ENCODE results near the gene MOK.

The MOK gene

DNA sequence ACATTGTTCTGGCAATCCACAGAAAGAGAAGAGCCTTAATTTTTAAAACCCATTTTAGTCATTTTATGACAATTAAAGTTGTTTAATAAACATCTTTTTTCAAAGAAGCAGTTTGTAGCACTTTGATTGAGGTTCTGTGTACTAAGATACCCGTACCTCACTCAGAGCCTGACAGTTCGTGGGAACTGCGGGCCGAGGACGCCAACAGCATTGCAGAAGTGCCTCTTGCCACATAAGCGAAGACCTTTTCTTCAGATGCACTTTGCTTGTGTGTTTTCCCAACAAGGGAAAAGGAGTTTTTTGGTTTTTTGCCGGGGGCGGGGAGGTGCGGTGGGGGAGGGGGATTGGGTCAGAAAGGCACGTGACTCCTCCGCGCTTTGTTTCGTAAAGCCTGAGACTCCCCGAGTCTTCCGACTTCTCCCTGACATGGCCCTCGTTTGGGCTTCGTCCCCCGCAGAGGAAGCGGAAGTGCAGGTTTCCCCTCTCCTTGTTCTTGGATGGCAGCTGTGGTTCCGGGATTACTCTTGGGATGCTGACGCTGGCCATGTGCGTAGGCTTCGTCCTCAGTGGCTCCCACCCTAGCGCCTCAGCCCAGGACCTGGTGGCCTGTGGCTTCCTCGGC, 94.4 kb downstream of the MOK start:
- Mint-ChIP-seq H3K4me3 (no peak overlapping the region), H3K36me3 (ENCODE audit: low read depth) (peaks cover 11% of the 10 kb centered on the region), H3K27me3 (ENCODE audit: low read depth) (no peaks in the 10 kb centered on the region), H3K27ac (no peak overlapping the region), H3K4me1 (ENCODE audit: low read depth) (peaks cover under 1% of the 10 kb centered on the region), H3K9me3 (no peaks in the 10 kb centered on the region)

DNA sequence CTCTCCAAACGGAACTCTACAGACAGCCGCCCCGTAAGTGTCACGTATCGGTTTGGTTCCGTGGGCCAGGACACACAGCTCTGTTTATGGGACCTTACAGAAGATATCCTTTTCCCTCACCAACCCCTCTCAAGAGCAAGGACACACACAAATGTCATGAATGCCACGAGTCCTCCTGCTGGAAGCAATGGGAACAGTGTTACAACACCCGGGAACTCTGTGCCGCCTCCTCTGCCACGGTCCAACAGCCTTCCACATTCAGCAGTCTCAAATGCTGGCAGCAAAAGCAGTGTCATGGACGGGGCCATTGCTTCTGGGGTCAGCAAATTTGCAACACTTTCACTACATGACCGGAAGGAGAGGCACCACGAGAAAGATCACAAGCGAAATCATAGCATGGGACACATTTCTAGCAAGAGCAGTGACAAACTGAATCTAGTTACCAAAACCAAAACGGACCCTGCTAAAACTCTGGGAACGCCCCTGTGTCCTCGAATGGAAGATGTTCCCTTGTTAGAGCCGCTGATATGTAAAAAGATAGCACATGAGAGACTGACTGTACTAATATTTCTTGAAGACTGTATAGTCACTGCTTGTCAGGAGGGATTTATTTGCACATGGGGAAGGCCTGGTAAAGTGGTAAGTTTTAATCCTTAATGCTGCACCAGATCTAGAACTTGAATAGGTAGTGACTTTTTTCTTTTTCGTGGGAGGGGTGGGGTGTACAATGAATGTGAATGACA, 95.6 kb downstream of the MOK start:
- peaks cover 11% of the 10 kb centered on the region for H3K36me3 Mint-ChIP-seq (ENCODE audit: low read depth)
- no peaks in the 10 kb centered on the region for H3K9me3 Mint-ChIP-seq
- peaks cover 2% of the 10 kb centered on the region for H3K4me1 Mint-ChIP-seq (ENCODE audit: low read depth)
- no peaks in the 10 kb centered on the region for H3K27me3 Mint-ChIP-seq (ENCODE audit: low read depth)
- no peak overlapping the region for H3K4me3 Mint-ChIP-seq
- no peak overlapping the region for H3K27ac Mint-ChIP-seq

DNA sequence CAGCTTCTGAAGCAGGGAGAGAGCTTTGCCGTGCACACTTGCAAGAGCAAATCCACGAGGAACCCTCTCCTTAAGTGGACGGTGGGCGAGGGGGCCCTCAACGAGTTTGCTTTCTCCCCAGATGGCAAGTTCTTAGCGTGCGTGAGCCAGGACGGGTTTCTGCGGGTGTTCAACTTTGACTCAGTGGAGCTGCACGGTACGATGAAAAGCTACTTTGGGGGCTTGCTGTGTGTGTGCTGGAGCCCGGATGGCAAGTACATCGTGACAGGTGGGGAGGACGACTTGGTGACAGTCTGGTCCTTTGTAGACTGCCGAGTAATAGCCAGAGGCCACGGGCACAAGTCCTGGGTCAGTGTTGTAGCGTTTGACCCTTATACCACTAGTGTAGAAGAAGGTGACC, 96.2 kb downstream of the MOK start:
- Mint-ChIP-seq H3K27ac (no peak overlapping the region), H3K36me3 (ENCODE audit: low read depth) (peaks cover 13% of the 10 kb centered on the region), H3K4me3 (no peak overlapping the region), H3K27me3 (ENCODE audit: low read depth) (no peaks in the 10 kb centered on the region), H3K9me3 (no peaks in the 10 kb centered on the region), H3K4me1 (ENCODE audit: low read depth) (peaks cover 2% of the 10 kb centered on the region)

DNA sequence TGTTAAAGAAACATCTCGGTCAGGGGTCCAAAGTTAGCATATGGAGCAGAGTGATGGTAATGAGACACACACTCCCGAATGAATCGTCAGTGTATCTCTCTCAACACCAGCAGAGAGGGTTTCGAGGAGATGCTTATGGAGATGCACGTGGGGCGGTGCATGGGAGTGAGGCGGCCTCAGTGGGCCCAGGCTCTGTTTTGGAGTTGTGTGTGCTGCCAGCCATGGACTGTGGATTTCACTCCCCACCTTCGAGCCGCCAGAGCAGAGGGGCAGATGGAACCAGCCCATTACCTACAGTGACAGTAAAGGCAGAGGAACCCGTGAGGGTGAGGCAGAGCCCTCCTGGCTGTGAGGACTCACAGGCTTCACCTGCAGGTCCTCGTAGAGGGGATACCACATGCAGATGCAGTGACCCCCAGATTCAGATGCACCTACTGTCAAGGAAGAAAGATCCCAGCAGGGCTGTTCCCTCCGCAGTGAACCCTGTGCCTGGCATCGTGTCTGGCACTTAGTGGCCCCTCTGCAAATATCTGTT, 97.1 kb downstream of the MOK start:
- peaks cover 2% of the 10 kb centered on the region for H3K4me1 Mint-ChIP-seq (ENCODE audit: low read depth)
- no peaks in the 10 kb centered on the region for H3K27me3 Mint-ChIP-seq (ENCODE audit: low read depth)
- no peak overlapping the region for H3K4me3 Mint-ChIP-seq
- H3K27ac Mint-ChIP-seq, result peak overlapping the region; percentile 55
- no peaks in the 10 kb centered on the region for H3K9me3 Mint-ChIP-seq
- peaks cover 13% of the 10 kb centered on the region for H3K36me3 Mint-ChIP-seq (ENCODE audit: low read depth)

DNA sequence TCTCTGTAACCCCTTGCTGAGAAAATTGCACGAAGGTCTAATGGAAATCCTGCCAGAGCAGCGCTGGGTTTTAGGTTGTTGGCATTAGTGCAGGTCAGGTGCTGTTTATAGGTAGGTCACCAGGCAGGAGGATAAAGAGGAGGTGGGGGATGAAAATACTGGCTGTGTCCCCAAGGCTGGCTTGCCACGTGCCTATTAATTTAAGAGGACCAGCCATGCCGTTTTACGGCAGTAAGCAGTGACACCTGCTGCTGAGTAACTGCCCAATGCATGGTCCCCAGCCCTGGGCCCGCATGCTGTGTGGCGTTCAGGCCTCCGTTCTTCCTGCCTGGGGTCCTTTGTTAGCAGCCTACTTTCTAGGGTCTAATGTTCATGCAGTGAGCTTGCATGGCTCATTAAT, 98.0 kb downstream of the MOK start:
- H3K27me3 Mint-ChIP-seq (ENCODE audit: low read depth), result no peaks in the 10 kb centered on the region
- H3K36me3 Mint-ChIP-seq (ENCODE audit: low read depth), result peaks cover 13% of the 10 kb centered on the region
- no peak overlapping the region for H3K4me3 Mint-ChIP-seq
- H3K9me3 Mint-ChIP-seq, result no peaks in the 10 kb centered on the region
- no peak overlapping the region for H3K27ac Mint-ChIP-seq
- H3K4me1 Mint-ChIP-seq (ENCODE audit: low read depth), result peaks cover 2% of the 10 kb centered on the region

DNA sequence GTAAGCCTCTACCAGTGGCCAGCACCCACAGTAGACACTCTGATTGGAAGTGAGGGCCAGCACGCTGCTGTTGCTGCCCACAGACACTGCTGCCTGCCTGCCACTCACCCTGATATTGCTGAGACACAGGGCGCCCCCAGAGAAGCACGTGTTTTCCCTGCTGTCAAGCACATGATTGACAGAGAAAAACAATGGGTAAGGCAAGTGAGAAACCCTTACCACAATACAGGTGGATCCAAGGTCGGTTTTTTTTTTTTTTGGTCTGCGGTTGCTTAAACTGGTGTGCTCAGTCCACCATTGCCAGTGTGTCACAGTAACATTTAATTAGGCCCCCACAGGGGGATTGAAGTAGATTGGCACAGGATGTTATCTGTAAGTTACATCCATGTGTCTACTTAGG, 99.4 kb downstream of the MOK start:
- H3K9me3 Mint-ChIP-seq, result no peaks in the 10 kb centered on the region
- no peak overlapping the region for H3K4me3 Mint-ChIP-seq
- H3K36me3 Mint-ChIP-seq (ENCODE audit: low read depth), result peaks cover 18% of the 10 kb centered on the region
- no peak overlapping the region for H3K27ac Mint-ChIP-seq
- H3K27me3 Mint-ChIP-seq (ENCODE audit: low read depth), result no peaks in the 10 kb centered on the region
- H3K4me1 Mint-ChIP-seq (ENCODE audit: low read depth), result peaks cover 12% of the 10 kb centered on the region

DNA sequence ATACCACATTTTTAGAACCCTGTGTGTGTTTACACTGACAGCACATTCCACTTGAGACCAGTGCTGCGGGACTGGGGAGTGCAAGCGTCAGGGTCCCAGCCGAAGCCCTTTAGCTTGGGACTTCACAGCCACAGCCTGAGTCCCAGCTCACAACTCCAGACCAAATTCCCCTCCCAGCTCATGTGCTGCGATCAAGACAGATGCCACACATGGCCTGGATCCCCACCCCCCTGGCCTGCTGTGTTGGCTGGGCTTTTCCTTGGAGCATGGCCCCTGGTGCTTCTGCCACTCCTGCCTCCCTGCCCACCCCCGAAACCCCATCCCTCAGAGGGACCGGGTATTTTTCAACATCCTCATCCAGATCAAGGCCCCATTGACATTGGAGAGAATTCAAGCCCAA, 101.6 kb downstream of the MOK start:
- H3K27me3 Mint-ChIP-seq (ENCODE audit: low read depth), result no peaks in the 10 kb centered on the region
- no peaks in the 10 kb centered on the region for H3K9me3 Mint-ChIP-seq

DNA sequence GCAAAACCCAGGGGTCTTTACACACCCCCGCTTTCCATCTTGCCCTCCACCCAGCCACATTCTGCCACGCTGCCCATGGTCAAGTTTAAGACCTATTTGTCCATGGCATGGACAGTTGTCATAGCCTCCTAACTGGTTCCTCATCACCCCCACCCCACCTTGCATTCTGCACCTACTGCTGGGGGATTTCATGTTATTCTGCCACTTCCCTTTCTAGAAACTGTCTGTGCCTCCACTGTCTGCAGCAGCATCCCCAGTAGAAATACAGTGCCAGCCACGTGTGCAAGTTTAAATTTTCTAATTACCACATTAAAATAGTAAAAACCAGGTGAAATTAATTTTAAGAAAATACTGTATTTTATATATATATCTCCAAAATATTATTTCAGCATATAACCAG, 102.0 kb downstream of the MOK start:
- Mint-ChIP-seq H3K9me3 (no peaks in the 10 kb centered on the region), H3K27ac (no peak overlapping the region), H3K4me3 (no peak overlapping the region), H3K36me3 (ENCODE audit: low read depth) (peaks cover 22% of the 10 kb centered on the region), H3K4me1 (ENCODE audit: low read depth) (peaks cover 22% of the 10 kb centered on the region), H3K27me3 (ENCODE audit: low read depth) (no peaks in the 10 kb centered on the region)

More for the DNA sequence above, 101.6 kb downstream of the MOK start:
- no peak overlapping the region for H3K4me3 Mint-ChIP-seq
- peaks cover 21% of the 10 kb centered on the region for H3K36me3 Mint-ChIP-seq (ENCODE audit: low read depth)
- H3K27ac Mint-ChIP-seq, result no peak overlapping the region
- H3K4me1 Mint-ChIP-seq (ENCODE audit: low read depth), result peaks cover 22% of the 10 kb centered on the region

DNA sequence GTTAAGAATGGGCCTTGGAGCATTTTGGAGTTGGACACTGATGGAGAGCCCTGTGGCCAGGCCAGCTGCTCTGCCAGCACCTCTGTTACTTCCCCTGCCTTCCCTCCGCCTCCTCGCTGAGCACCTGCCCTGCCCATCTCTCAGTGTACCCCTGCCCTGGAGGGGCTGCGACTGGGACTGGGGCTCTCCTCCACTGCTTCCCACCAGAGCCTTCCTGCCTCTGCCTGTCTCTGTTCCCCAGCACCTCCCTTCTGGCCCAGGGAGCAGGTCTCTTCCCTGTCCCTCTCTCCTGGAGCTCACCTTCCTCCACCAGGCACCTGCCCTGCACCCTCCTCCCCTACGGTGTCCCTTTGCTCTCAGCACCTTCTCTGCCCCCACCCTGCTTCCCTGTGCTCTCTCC, 103.2 kb downstream of the MOK start:
- Mint-ChIP-seq H3K9me3 (no peaks in the 10 kb centered on the region), H3K27me3 (ENCODE audit: low read depth) (no peaks in the 10 kb centered on the region), H3K36me3 (ENCODE audit: low read depth) (peaks cover 33% of the 10 kb centered on the region), H3K4me1 (ENCODE audit: low read depth) (peaks cover 27% of the 10 kb centered on the region), H3K4me3 (no peak overlapping the region), H3K27ac (no peak overlapping the region)

DNA sequence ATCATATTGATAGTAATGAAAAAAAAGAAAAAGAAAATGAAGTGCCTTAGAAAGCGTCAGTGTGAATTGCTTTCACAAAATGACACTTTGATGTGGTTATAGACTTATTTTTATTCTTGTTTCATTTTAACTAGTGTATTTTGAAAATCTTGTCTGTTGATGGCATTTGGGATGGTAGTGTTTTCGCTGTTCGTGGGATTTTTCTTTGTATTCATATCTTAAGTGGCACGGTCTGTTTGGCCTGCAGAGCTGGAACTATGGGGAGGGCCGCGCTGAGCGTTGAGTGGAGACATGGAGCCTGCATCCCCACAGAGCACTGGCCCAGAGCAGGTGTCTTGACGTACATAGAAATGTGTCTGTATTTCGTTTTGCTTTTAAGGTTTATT, 103.6 kb downstream of the MOK start:
- Mint-ChIP-seq H3K9me3 (no peaks in the 10 kb centered on the region), H3K4me3 (no peak overlapping the region), H3K27ac (no peak overlapping the region), H3K4me1 (ENCODE audit: low read depth) (peaks cover 28% of the 10 kb centered on the region), H3K27me3 (ENCODE audit: low read depth) (no peaks in the 10 kb centered on the region), H3K36me3 (ENCODE audit: low read depth) (peaks cover 34% of the 10 kb centered on the region)

DNA sequence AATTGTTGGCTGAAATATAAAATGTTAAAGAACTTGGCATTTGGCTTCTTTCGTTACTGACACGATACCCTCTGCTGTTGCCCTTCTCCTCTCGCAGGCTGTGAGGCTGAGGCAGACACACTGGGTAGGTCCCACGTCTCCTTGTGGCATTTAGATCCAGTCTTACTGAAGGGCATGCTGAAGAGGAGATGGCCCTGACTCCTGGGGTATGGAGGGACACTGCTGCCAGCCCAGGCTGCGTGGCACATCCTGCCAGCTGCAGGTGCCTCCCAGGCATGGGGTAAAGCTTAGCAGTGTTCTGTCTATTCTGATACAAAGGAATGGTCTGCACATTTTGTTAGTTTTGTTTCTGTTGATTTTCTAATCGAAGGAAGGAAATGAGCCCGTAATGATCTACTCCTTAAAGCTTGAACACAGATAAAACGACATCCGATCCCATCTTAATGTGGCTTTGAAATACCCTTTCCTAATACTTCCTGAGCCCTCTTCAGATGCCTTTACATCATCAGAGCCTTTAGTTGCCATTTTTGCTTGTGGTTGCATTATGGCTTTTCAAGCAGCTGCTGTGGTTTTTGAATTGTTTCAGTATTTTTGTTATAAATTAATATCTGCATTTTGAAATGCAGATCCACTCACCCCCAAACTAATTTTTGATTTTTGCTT, 104.1 kb downstream of the MOK start:
- H3K27me3 Mint-ChIP-seq (ENCODE audit: low read depth), result no peaks in the 10 kb centered on the region
- peaks cover 30% of the 10 kb centered on the region for H3K4me1 Mint-ChIP-seq (ENCODE audit: low read depth)
- H3K27ac Mint-ChIP-seq, result no peak overlapping the region
- H3K36me3 Mint-ChIP-seq (ENCODE audit: low read depth), result peaks cover 39% of the 10 kb centered on the region
- H3K4me3 Mint-ChIP-seq, result no peak overlapping the region
- no peaks in the 10 kb centered on the region for H3K9me3 Mint-ChIP-seq

DNA sequence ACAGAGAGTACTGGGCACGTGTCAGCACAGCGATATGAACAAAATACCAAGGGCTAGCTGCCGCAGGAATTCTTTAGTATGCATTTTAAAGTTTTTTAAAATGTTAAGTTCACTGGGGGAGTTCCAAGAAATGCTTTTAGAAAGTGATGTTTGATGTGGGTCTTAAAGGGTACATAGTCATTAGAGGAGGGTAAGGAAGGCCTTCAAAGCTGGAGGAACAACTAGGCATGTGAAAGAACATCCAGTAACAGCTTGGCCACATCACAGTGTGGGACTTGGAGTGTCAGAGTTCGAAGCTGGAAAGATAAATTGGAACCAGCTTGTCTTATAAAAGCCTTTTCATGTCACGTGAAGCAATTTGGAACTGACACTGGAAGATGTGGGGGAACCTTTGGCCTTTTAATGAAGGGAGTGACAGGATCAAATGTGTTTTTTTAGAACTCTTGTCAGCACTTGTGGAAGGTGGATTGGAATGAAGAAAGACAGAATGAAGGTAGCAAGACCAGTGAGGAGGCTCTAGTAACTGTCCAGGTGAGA, 107.6 kb downstream of the MOK start:
- peaks cover 41% of the 10 kb centered on the region for H3K36me3 Mint-ChIP-seq (ENCODE audit: low read depth)
- H3K4me1 Mint-ChIP-seq (ENCODE audit: low read depth), result peaks cover 30% of the 10 kb centered on the region

DNA sequence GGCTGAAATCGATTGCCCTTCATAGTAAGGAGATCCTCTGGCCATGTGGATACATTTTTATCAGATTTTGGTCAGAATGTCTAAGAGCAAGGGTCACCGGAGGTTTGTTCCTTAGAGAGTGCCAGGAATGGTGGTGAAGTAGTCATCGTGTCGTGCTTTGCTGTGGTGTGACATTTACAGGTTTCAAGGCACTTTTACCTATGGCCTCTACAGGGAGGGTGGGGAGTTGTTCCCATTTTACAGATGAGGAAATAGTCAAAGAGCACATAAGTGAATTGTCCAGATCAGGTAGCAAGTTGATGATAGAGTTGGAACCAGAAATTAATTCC, 108.1 kb downstream of the MOK start:
- H3K9me3 Mint-ChIP-seq, result no peaks in the 10 kb centered on the region
- no peak overlapping the region for H3K27ac Mint-ChIP-seq
- H3K4me3 Mint-ChIP-seq, result no peak overlapping the region
- H3K4me1 Mint-ChIP-seq (ENCODE audit: low read depth), result peaks cover 30% of the 10 kb centered on the region
- H3K27me3 Mint-ChIP-seq (ENCODE audit: low read depth), result no peaks in the 10 kb centered on the region
- peaks cover 41% of the 10 kb centered on the region for H3K36me3 Mint-ChIP-seq (ENCODE audit: low read depth)

More for the DNA sequence above, 107.6 kb downstream of the MOK start:
- H3K9me3 Mint-ChIP-seq, result no peaks in the 10 kb centered on the region
- H3K4me3 Mint-ChIP-seq, result no peak overlapping the region
- no peaks in the 10 kb centered on the region for H3K27me3 Mint-ChIP-seq (ENCODE audit: low read depth)
- no peak overlapping the region for H3K27ac Mint-ChIP-seq

DNA sequence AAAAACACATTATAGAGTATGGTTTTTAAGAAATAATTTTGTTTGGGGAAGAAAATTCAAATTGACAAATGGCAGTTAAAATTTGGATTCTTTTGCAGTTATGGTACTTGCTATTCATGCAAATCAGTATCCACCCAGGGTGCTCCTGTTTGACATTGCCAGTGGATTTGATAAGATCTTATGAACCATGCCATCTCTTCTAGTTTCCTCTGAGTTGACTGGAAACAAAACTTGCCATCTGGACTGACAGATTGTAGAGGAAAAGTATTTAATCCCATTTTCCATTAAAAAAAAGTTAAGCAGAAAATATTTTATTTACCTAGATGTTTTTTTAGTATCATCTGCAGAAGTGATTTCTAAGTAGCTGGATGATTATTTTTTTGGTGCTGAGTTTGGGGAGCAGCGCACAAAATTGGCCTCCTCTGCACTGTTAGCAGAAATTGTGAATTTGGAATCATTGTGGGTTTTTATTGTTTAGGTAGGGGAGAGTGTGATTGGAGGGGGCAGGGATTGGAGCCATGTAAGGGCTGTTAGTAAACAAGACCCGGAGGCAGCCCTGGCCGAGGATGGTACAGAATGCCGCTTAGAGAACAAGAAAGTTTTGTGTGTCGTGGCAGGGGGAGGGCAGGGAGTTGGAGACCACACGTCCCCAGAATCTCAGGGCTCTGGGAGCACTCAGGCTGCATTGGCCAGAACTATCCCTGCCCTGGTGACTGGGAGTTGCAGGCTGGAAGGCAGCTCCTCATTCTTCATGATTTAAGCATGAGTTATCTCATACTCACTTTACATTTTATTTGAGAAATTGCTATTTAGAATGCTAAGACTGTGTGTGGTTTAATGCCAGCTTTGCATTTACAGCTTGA, 108.7 kb downstream of the MOK start:
- no peak overlapping the region for H3K27ac Mint-ChIP-seq
- peaks cover 37% of the 10 kb centered on the region for H3K36me3 Mint-ChIP-seq (ENCODE audit: low read depth)
- peaks cover 27% of the 10 kb centered on the region for H3K4me1 Mint-ChIP-seq (ENCODE audit: low read depth)
- H3K4me3 Mint-ChIP-seq, result no peak overlapping the region
- no peaks in the 10 kb centered on the region for H3K27me3 Mint-ChIP-seq (ENCODE audit: low read depth)
- no peaks in the 10 kb centered on the region for H3K9me3 Mint-ChIP-seq

Measured in T-helper 1 cell treated with Interleukin-12 subunit alpha and Interleukin-12 subunit beta and Interleukin-4 antibody, amounts not matched to agents 30 μg/mL and 1 μg/mL, for 36 hours (primary cell).